GM23338 (cell line): ENCODE results near the gene COL1A2. TPM values are rescaled to one million over a fixed set of nuclear protein-coding genes. Genes with fewer than 3 reads are reported as not detected.

Experiments
- ATAC-seq: fragments of 200-7000 bp; cut with Tn5 transposase; 3 replicates; pipeline ENCODE4 v1.9.1; 2020
- DNase-seq: peaks from one replicate; pipeline ENCODE4 v3.0.0-alpha.2; 2015; ENCODE audit warnings: low spot score
- H2AFZ ChIP-seq: fragments of 200-600 bp; sonication (generic); 2 replicates; pipeline ENCODE4 v1.8.0; 2016; ENCODE audit warnings: antibody characterized with exemption, mild to moderate bottlenecking, moderate library complexity
- H3F3A ChIP-seq: fragments of 200-600 bp; sonication (generic); replicated peaks from 2 replicates; pipeline ENCODE4 v1.8.0; 2017; ENCODE audit warnings: antibody characterized with exemption, mixed run types, low read depth
- H3K27ac ChIP-seq: fragments of 200-600 bp; sonication (generic); 2 replicates; pipeline ENCODE4 v1.6.1; 2016; ENCODE audit warnings: low read depth
- H3K27me3 ChIP-seq: fragments of 200-600 bp; sonication (generic); 2 replicates; pipeline ENCODE4 v1.8.0; 2016; ENCODE audit warnings: mild to moderate bottlenecking, mixed run types, moderate library complexity; ENCODE audit not compliant: insufficient read depth
- H3K36me3 ChIP-seq: fragments of 200-600 bp; sonication (generic); 2 replicates; pipeline ENCODE4 v1.8.0; 2016; ENCODE audit warnings: mild to moderate bottlenecking; ENCODE audit not compliant: insufficient read depth
- H3K4me1 ChIP-seq: fragments of 200-600 bp; sonication (generic); 2 replicates; pipeline ENCODE4 v1.8.0; 2016; ENCODE audit warnings: mild to moderate bottlenecking, moderate library complexity; ENCODE audit not compliant: insufficient read depth
- H3K4me2 ChIP-seq: fragments of 200-600 bp; sonication (generic); 2 replicates; pipeline ENCODE4 v1.7.1; 2017; ENCODE audit warnings: mixed run types
- H3K4me3 ChIP-seq: fragments of 200-600 bp; sonication (generic); 2 replicates; pipeline ENCODE4 v1.6.1; 2016; ENCODE audit warnings: mixed run types
- H3K79me2 ChIP-seq: fragments of 200-600 bp; sonication (generic); replicated peaks from 2 replicates; pipeline ENCODE4 v1.8.0; 2017; ENCODE audit warnings: mild to moderate bottlenecking; ENCODE audit not compliant: insufficient read depth
- H3K9me2 ChIP-seq: fragments of 200-600 bp; sonication (generic); 2 replicates; pipeline ENCODE4 v1.8.0; 2017; ENCODE audit not compliant: insufficient read depth
- H4K20me1 ChIP-seq: fragments of 200-600 bp; sonication (generic); replicated peaks from 2 replicates; pipeline ENCODE4 v1.8.0; 2017; ENCODE audit warnings: mild to moderate bottlenecking; ENCODE audit not compliant: insufficient read depth
- H3K27ac Mint-ChIP-seq: 2 replicates; pipeline ENCODE4 v1.8.0; 2020; ENCODE audit warnings: inconsistent platforms, mild to moderate bottlenecking, moderate library complexity, mixed read lengths
- H3K27me3 Mint-ChIP-seq: 3 replicates; pipeline ENCODE4 v1.8.0; 2022; ENCODE audit warnings: low read depth, mild to moderate bottlenecking, moderate library complexity, mixed read lengths, inconsistent platforms; ENCODE audit not compliant: insufficient read depth, poor library complexity
- H3K36me3 Mint-ChIP-seq: 3 replicates; pipeline ENCODE4 v1.8.0; 2021; ENCODE audit warnings: low read depth, mild to moderate bottlenecking, inconsistent platforms, moderate library complexity, mixed read lengths
- H3K4me1 Mint-ChIP-seq: 3 replicates; pipeline ENCODE4 v1.8.0; 2020; ENCODE audit warnings: mild to moderate bottlenecking, inconsistent platforms, mixed read lengths
- H3K4me3 Mint-ChIP-seq: 3 replicates; pipeline ENCODE4 v1.8.0; 2021; ENCODE audit warnings: moderate library complexity, mild to moderate bottlenecking, inconsistent platforms, mixed read lengths
- H3K9me3 Mint-ChIP-seq: 3 replicates; pipeline ENCODE4 v1.8.0; 2020; ENCODE audit warnings: moderate library complexity, mild to moderate bottlenecking, inconsistent platforms, mixed read lengths
- CREB1 ChIP-seq: fragments of 250-450 bp; sonication (Bioruptor Pico); IDR thresholded peaks from 2 replicates; pipeline ENCODE4 v1.5.0; 2020; ENCODE audit warnings: low read depth, mild to moderate bottlenecking, moderate library complexity
- CTCF ChIP-seq, 2 experiments: fragments of 200-600 bp in 1 of 2; sonication (generic) in 1 of 2; conservative IDR thresholded peaks; 2 replicates each; pipeline versions ENCODE4 v1.5.1 to v1.6.1; 2016 to 2017; ENCODE audit warnings: antibody characterized with exemption in 2 of 2, low read depth in 2 of 2, mild to moderate bottlenecking in 2 of 2, moderate library complexity in 1 of 2
- EZH2 ChIP-seq: fragments of 200-600 bp; sonication (generic); IDR thresholded peaks from one replicate; pipeline ENCODE4 v1.8.0; 2017; ENCODE audit warnings: antibody characterized with exemption, mild to moderate bottlenecking, low read depth; ENCODE audit not compliant: unreplicated experiment
- EZH2phosphoT487 ChIP-seq: fragments of 200-600 bp; sonication (generic); IDR thresholded peaks from one replicate; pipeline ENCODE4 v1.8.1; 2018; ENCODE audit warnings: antibody characterized with exemption; ENCODE audit not compliant: unreplicated experiment
- NANOG ChIP-seq: IDR thresholded peaks from 2 replicates; pipeline ENCODE4 v1.6.1; 2016; ENCODE audit warnings: antibody characterized with exemption, borderline replicate concordance
- POLR2AphosphoS5 ChIP-seq: IDR thresholded peaks from 2 replicates; pipeline ENCODE4 v1.6.1; 2016; ENCODE audit warnings: antibody characterized with exemption, low read depth
- REST ChIP-seq: IDR thresholded peaks from one replicate; pipeline ENCODE4 v1.6.1; 2018; ENCODE audit warnings: antibody characterized with exemption; ENCODE audit not compliant: unreplicated experiment
- STAT1 ChIP-seq: IDR thresholded peaks from one replicate; pipeline ENCODE4 v1.6.1; 2016; ENCODE audit warnings: antibody characterized with exemption; ENCODE audit not compliant: unreplicated experiment
- ZNF331 ChIP-seq: fragments of 250-450 bp; sonication (Bioruptor Pico); IDR thresholded peaks from 2 replicates; pipeline ENCODE4 v1.5.0; 2020; ENCODE audit warnings: low read depth, mild to moderate bottlenecking, moderate library complexity
- polyA plus RNA-seq: library from polyadenylated mRNA; unstranded; fragments of >200 nt; fragmentation: Nextera tagmentation; extraction: Ambion mirVana; gene quantifications from 2 replicates; pipeline ENCODE4 v1.2.1, GENCODE V29; 2016
- total RNA-seq: library from RNA; depleted of rRNA; stranded (reverse); fragments of >200 nt; shearing (Covaris generic); gene quantifications from 2 replicates; pipeline ENCODE4 v1.2.3, GENCODE V29; 2014
- TF ChIP-seq, protein P1 (sequence below): IDR thresholded peaks from 2 replicates; pipeline ENCODE4 v1.6.1; 2016; ENCODE audit warnings: antibody characterized with exemption

COL1A2 gene
- total and polyA plus RNA-seq, 2 experiments from 2014 or later, result 32.0 to 67.0 TPM

DNA sequence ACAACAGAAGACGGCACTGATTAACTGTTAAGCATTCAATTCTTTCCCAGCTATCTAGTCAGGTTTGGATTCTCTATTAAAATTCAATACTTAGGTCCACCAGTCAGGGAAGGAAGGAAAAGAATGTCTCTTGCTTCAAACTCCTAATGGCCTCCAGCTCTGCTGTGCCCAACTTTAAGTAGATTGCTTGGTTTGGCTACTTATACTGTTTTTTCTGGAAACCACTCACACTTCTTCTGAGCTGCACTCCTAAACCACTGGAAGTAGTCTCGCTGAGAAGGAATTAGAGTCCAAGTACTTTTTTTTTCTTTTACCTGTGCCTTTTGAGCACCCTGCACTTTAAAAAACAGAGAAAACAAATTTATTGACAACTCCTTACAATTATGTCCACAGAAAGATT, 26.7 kb upstream of the COL1A2 start:
- H3K4me2 ChIP-seq, result no peak overlapping the region
- H3K79me2 ChIP-seq, result no peaks in the 10 kb centered on the region
- Mint-ChIP-seq H3K4me3 (no peak overlapping the region), H3K27me3 (peaks cover 5% of the 10 kb centered on the region), H3K27ac (no peak overlapping the region), H3K4me1 (peaks cover 7% of the 10 kb centered on the region), H3K36me3 (no peaks in the 10 kb centered on the region), H3K9me3 (no peaks in the 10 kb centered on the region)
- H2AFZ ChIP-seq, result peak overlapping the region; percentile 57; the same call in 1 of the 2 replicates
- no peak overlapping the region for H3K27ac ChIP-seq
- no peaks in the 10 kb centered on the region for H3F3A ChIP-seq
- no peak overlapping the region for H3K4me3 ChIP-seq
- no peak for DNase-seq
- no peaks in the 10 kb centered on the region for H3K27me3 ChIP-seq
- H3K4me1 ChIP-seq, result 0 out of 2 replicates have a peak, but pooled peaks cover 4% of the 10 kb centered on the region
- H4K20me1 ChIP-seq, result no peaks in the 10 kb centered on the region
- no peaks in the 10 kb centered on the region for H3K36me3 ChIP-seq
- no peaks in the 10 kb centered on the region for H3K9me2 ChIP-seq
- no peak for TF ChIP-seq REST
- TF ChIP-seq CTCF (conservative IDR thresholded peaks at IDR 0.05; ENCODE audit: low read depth in 2 of 2), result no peak
- no peak for TF ChIP-seq CREB1 (CRISPR knock-in tag)
- no peak for TF ChIP-seq POLR2AphosphoS5
- no peak for ATAC-seq

DNA sequence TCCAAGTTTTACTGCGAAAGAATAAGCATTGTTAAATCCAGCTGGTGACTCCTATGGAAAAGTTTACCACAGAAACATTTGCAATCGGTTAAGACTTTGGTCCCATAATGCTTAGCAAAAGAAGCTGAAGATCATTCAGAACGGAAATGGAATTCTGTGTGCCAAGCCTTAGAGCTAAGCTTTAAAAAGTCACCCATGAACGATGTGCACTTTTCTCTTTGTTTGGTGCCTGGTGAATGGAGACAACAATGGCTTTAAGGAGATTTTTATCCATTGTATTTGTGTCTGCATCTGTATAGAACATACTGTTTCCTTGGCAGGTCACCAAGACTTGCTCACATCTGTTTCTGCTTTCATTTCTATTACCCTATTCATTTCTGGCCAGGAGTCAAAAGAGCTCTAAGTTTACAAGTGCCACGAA, 26.3 kb upstream of the COL1A2 start:
- Mint-ChIP-seq H3K36me3 (no peaks in the 10 kb centered on the region), H3K4me3 (no peak overlapping the region), H3K27ac (no peak overlapping the region), H3K4me1 (peaks cover 7% of the 10 kb centered on the region), H3K27me3 (peaks cover 5% of the 10 kb centered on the region), H3K9me3 (no peaks in the 10 kb centered on the region)
- ATAC-seq (no peak), DNase-seq (no peak)
- Histone ChIP-seq H3K4me3 (no peak overlapping the region), H3K27ac (no peak overlapping the region), H3K9me2 (no peaks in the 10 kb centered on the region), H3K27me3 (no peaks in the 10 kb centered on the region), H4K20me1 (no peaks in the 10 kb centered on the region), H3K36me3 (no peaks in the 10 kb centered on the region), H3K79me2 (no peaks in the 10 kb centered on the region), H3F3A (no peaks in the 10 kb centered on the region), H3K4me1 (0 out of 2 replicates have a peak, but pooled peaks cover 4% of the 10 kb centered on the region), H2AFZ (peak overlapping the region; percentile 57; the same call in 1 of the 2 replicates), H3K4me2 (no peak overlapping the region)
- TF ChIP-seq CREB1 (CRISPR knock-in tag) (no peak), STAT1 (no peak), EZH2phosphoT487 (no peak), NANOG (no peak), POLR2AphosphoS5 (no peak), CTCF (conservative IDR thresholded peaks at IDR 0.05; ENCODE audit: low read depth in 2 of 2) (no peak), ZNF331 (CRISPR knock-in tag) (no peak), EZH2 (no peak), REST (no peak)
- TF ChIP-seq, protein P1, sequence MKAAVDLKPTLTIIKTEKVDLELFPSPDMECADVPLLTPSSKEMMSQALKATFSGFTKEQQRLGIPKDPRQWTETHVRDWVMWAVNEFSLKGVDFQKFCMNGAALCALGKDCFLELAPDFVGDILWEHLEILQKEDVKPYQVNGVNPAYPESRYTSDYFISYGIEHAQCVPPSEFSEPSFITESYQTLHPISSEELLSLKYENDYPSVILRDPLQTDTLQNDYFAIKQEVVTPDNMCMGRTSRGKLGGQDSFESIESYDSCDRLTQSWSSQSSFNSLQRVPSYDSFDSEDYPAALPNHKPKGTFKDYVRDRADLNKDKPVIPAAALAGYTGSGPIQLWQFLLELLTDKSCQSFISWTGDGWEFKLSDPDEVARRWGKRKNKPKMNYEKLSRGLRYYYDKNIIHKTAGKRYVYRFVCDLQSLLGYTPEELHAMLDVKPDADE, result no peak
